Endothelial cell of umbilical vein (primary cell): ENCODE results near the gene NLGN1. TPM values are rescaled to one million over a fixed set of nuclear protein-coding genes. Genes with fewer than 3 reads are reported as not detected.

ENCODE experiments used
- BruUV-seq: library from RNA; stranded (reverse); fragments of 400-500 nt; replicated peaks from 2 replicates; lab custom pipeline; 2021; lab: Mats Ljungman, UMichigan
- CTCF ChIA-PET: fragments of 300-600, 350-600 bp; sonication (Branson Sonifier 250); formaldehyde crosslinking; loops from one replicate; lab custom pipeline; 2021; ENCODE audit warnings: antibody characterized with exemption, inconsistent platforms; lab: Charles Lee
- POLR2A ChIA-PET: fragments of 300-600, 350-600 bp; sonication (Branson Sonifier 250); formaldehyde crosslinking; loops from one replicate; lab custom pipeline; 2021; ENCODE audit warnings: antibody characterized with exemption, inconsistent platforms; lab: Charles Lee
- DNase-seq: peaks from one replicate; pipeline ENCODE4 v3.0.0-alpha.2; 2011; ENCODE audit warnings: low read depth, low spot score
- FAIRE-seq: peaks from 2 replicates; lab custom pipeline; 2011; peaks lifted over from hg19 to GRCh38; lab: Jason Lieb, UNC
- H2AFZ ChIP-seq: 2 replicates; pipeline ENCODE4 v1.6.0; 2012; ENCODE audit warnings: low read depth, low read length, control low read depth, inconsistent platforms
- H3K27ac ChIP-seq: 2 replicates; pipeline ENCODE4 v1.5.1; 2011; ENCODE audit warnings: low read depth, mild to moderate bottlenecking, control low read depth, low read length, moderate library complexity; ENCODE audit not compliant: insufficient read depth
- H3K27me3 ChIP-seq, 2 experiments: 2 replicates each; pipeline versions ENCODE4 v1.6.0 to v1.6.1; 2011; ENCODE audit warnings: low read length in 2 of 2, mixed read lengths in 1 of 2; ENCODE audit not compliant: control insufficient read depth in 2 of 2, insufficient read depth in 2 of 2
- H3K36me3 ChIP-seq, 2 experiments: 2 replicates in 1 of 2; 3 replicates in 1 of 2; pipeline ENCODE4 v1.5.1; 2011; ENCODE audit warnings: low read length in 2 of 2, mild to moderate bottlenecking in 1 of 2, moderate library complexity in 1 of 2; ENCODE audit not compliant: control insufficient read depth in 2 of 2, insufficient read depth in 2 of 2; ENCODE audit errors: extremely low read depth in 1 of 2
- H3K4me1 ChIP-seq: 3 replicates; pipeline ENCODE4 v1.5.1; 2011; ENCODE audit warnings: mild to moderate bottlenecking, low read length; ENCODE audit not compliant: control insufficient read depth, insufficient read depth; ENCODE audit errors: extremely low read depth
- H3K4me2 ChIP-seq: 2 replicates; pipeline ENCODE4 v1.6.1; 2011; ENCODE audit warnings: low read length, control low read depth, mixed read lengths; ENCODE audit not compliant: insufficient read depth
- H3K4me3 ChIP-seq, 3 experiments: fragments of 200-600 bp in 1 of 3; sonication (generic), shearing (Covaris generic) in 1 of 3; replicated peaks in 1 of 3; 2 replicates each; pipeline ENCODE4 v1.5.1; 2011 to 2016; ENCODE audit warnings: control low read depth in 3 of 3, low read length in 3 of 3, mild to moderate bottlenecking in 2 of 3, inconsistent platforms in 1 of 3, low read depth in 1 of 3, moderate library complexity in 1 of 3; ENCODE audit not compliant: insufficient read depth in 1 of 3
- H3K79me2 ChIP-seq: 2 replicates; pipeline ENCODE4 v1.6.0; 2012; ENCODE audit warnings: low read length, inconsistent platforms; ENCODE audit not compliant: control insufficient read depth, insufficient read depth
- H3K9ac ChIP-seq: replicated peaks from 2 replicates; pipeline ENCODE3; 2011; ENCODE audit warnings: low read length, control low read depth; ENCODE audit not compliant: insufficient read depth; ENCODE audit errors: extremely low read depth
- H3K9me1 ChIP-seq: replicated peaks from 3 replicates; pipeline ENCODE4 v1.6.0; 2011; ENCODE audit warnings: mild to moderate bottlenecking, low read length; ENCODE audit not compliant: control insufficient read depth, insufficient read depth; ENCODE audit errors: extremely low read depth
- H3K9me3 ChIP-seq: replicated peaks from 2 replicates; pipeline ENCODE4 v1.5.1; 2012; ENCODE audit warnings: low read length, inconsistent platforms; ENCODE audit not compliant: control insufficient read depth, insufficient read depth
- H4K20me1 ChIP-seq: replicated peaks from 2 replicates; pipeline ENCODE3; 2011; ENCODE audit warnings: mild to moderate bottlenecking, low read length; ENCODE audit not compliant: control insufficient read depth, insufficient read depth; ENCODE audit errors: extremely low read depth
- EZH2 ChIP-seq: IDR thresholded peaks from 2 replicates; pipeline ENCODE4 v1.6.1; 2012; ENCODE audit warnings: borderline replicate concordance, low read depth, mild to moderate bottlenecking, moderate library complexity, low read length, inconsistent platforms; ENCODE audit not compliant: severe bottlenecking
- FOS ChIP-seq: IDR thresholded peaks from 2 replicates; pipeline ENCODE4 v1.6.1; 2011; ENCODE audit warnings: mild to moderate bottlenecking, low read length, moderate library complexity, borderline replicate concordance; ENCODE audit not compliant: insufficient read depth
- GATA2 ChIP-seq: IDR thresholded peaks from 2 replicates; pipeline ENCODE4 v1.7.0; 2011; ENCODE audit warnings: low read depth, mild to moderate bottlenecking, moderate library complexity, mixed read lengths, low read length; ENCODE audit not compliant: insufficient read length, insufficient read depth
- JUN ChIP-seq: IDR thresholded peaks from 2 replicates; pipeline ENCODE4 v1.6.1; 2011; ENCODE audit warnings: borderline replicate concordance, low read depth; ENCODE audit not compliant: insufficient read length, insufficient read depth
- MYC ChIP-seq: IDR thresholded peaks from one replicate; pipeline ENCODE4 v1.6.1; 2011; ENCODE audit warnings: mild to moderate bottlenecking, low read depth, low read length
- POLR2A ChIP-seq: IDR thresholded peaks from 2 replicates; pipeline ENCODE4 v1.6.1; 2012; ENCODE audit warnings: low read depth, mild to moderate bottlenecking, control low read depth, low read length
- POLR2AphosphoS5 ChIP-seq: IDR thresholded peaks from 2 replicates; pipeline ENCODE4 v1.6.1; 2012; ENCODE audit warnings: low read depth, mild to moderate bottlenecking, control low read depth, low read length, moderate library complexity; ENCODE audit not compliant: insufficient read depth
- dilution Hi-C: fragments of 300-500 bp; cut with MboI; formaldehyde crosslinking; loops from one replicate; pipeline ENCODE4 v1.15.0; 2019; ENCODE audit warnings: low sequenced_read_pairs; ENCODE audit not compliant: extremely low pct_ligation_motif_present
- intact Hi-C: fragments of 100-400 bp; cut with micrococcal nuclease; formaldehyde crosslinking; loops from one replicate; pipeline ENCODE4 v1.10.0; 2022
- polyA plus RNA-seq, 4 experiments: library from polyadenylated mRNA; depleted of rRNA in 3 of 4; stranded (reverse) in 3 of 4; unstranded in 1 of 4; fragments of >200 nt; gene quantifications; 2 replicates each; pipeline versions ENCODE4 v1.2.1 to v1.2.3, GENCODE V29; 2011 to 2012; ENCODE audit warnings: missing spikeins in 1 of 4
- total RNA-seq: library from RNA; stranded (reverse); gene quantifications from 2 replicates; pipeline ENCODE4 v1.2.3, GENCODE V29; 2021
- TF ChIP-seq, protein P1 (sequence below), 2 donors: IDR thresholded peaks; 1 replicate in 1 of 2; 2 replicates in 1 of 2; pipeline ENCODE4 v1.5.1; 2011; ENCODE audit warnings: low read length in 2 of 2, mild to moderate bottlenecking in 2 of 2, moderate library complexity in 2 of 2, control low read depth in 1 of 2, inconsistent platforms in 1 of 2, low read depth in 1 of 2; ENCODE audit not compliant: insufficient read depth in 1 of 2; ENCODE audit errors: extremely low read depth in 1 of 2
- TF ChIP-seq, protein P2 (sequence below): IDR thresholded peaks from 2 replicates; pipeline ENCODE4 v1.6.1; 2011; ENCODE audit not compliant: insufficient read depth, insufficient read length

The NLGN1 gene
- total and polyA plus RNA-seq, 2 donors (not counting 3 experiments of a cell fraction or from before 2014, with no cell fraction given): 7.9 to 16.3 TPM

DNA sequence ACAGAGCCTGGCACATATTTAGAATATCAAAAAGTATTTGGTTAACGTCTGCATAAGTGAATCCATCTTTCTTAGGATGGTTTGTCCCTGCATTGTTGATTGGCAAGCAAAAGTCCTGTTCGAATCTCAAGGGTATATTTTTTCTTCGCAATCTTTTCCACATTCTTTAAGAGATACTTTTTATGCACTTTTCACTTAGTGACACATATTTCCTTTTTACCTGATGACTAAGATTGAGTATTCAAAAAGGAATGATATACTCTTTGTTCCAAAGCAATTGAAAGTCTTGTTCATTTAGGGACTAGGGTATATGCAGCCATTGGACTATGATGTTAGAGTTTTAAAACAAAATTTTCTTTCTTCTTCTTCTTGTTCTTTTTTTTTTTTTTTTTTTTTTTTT, 349.9 kb downstream of the NLGN1 start:
- TF ChIP-seq POLR2AphosphoS5 (peak; percentile 47), JUN (peak; percentile 86), FOS (peak; percentile 87)
- TF ChIP-seq, protein P1, sequence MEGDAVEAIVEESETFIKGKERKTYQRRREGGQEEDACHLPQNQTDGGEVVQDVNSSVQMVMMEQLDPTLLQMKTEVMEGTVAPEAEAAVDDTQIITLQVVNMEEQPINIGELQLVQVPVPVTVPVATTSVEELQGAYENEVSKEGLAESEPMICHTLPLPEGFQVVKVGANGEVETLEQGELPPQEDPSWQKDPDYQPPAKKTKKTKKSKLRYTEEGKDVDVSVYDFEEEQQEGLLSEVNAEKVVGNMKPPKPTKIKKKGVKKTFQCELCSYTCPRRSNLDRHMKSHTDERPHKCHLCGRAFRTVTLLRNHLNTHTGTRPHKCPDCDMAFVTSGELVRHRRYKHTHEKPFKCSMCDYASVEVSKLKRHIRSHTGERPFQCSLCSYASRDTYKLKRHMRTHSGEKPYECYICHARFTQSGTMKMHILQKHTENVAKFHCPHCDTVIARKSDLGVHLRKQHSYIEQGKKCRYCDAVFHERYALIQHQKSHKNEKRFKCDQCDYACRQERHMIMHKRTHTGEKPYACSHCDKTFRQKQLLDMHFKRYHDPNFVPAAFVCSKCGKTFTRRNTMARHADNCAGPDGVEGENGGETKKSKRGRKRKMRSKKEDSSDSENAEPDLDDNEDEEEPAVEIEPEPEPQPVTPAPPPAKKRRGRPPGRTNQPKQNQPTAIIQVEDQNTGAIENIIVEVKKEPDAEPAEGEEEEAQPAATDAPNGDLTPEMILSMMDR (IDR thresholded peaks at IDR 0.05; ENCODE audit: extremely low read depth in 1 of 2, insufficient read depth in 1 of 2, low read depth in 1 of 2, low read length in 2 of 2): no peak
- peak overlapping the region; percentile 99 for H3K27ac ChIP-seq
- H3K36me3 ChIP-seq: no peaks in the 10 kb centered on the region
- no TSS peak for BruUV-seq
- no peak overlapping the region for H2AFZ ChIP-seq
- peak; percentile 73 for DNase-seq
- intact Hi-C loops: loop anchor here (1.0 to 10.0 kb wide), 3 partner anchors 8 to 447 kb away; no protein-coding TSS in a partner anchor
- dilution Hi-C loops: no loop called here
- CTCF ChIA-PET: no interaction called here
- no peak for FAIRE-seq
- no peaks in the 10 kb centered on the region for H4K20me1 ChIP-seq
- no peaks in the 10 kb centered on the region for H3K9me3 ChIP-seq
- H3K4me3 ChIP-seq: no peak overlapping the region
- H3K4me2 ChIP-seq: peak overlapping the region; percentile 45
- no peaks in the 10 kb centered on the region for H3K79me2 ChIP-seq
- H3K9ac ChIP-seq: peak overlapping the region; percentile 43
- POLR2A ChIA-PET: no interaction called here
- no peaks in the 10 kb centered on the region for H3K27me3 ChIP-seq
- H3K4me1 ChIP-seq: peaks cover 84% of the 10 kb centered on the region
- H3K9me1 ChIP-seq: no peaks in the 10 kb centered on the region

DNA sequence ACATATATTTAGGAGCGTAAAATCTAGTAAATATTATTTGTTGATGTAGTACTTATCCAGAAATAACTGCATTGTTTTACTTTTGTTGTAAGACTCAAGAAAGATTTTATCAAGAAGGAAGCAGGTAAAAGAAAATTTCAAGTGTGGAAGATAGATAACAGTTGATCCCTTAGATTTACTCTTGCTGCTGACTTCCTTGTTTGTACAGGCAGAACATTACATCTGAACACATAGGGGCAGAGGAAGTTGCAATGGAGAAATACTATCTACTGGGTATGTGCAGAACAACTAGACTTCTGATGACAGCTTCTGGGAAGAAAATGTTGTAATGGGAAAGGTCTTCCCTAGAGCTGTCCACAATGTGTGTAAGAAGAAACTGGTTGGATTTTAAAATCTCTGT, 350.6 kb downstream of the NLGN1 start:
- ChIA-PET CTCF (interaction anchor here (1.0 to 3.0 kb wide), 2 partner anchors 8 to 10 kb away, joined by 4 to 9 read pairs; no protein-coding TSS in a partner anchor), POLR2A (no interaction called here)
- TF ChIP-seq POLR2AphosphoS5 (no peak), POLR2A (no peak), FOS (no peak), EZH2 (no peak), GATA2 (no peak), JUN (no peak), MYC (no peak)
- TF ChIP-seq, protein P2, sequence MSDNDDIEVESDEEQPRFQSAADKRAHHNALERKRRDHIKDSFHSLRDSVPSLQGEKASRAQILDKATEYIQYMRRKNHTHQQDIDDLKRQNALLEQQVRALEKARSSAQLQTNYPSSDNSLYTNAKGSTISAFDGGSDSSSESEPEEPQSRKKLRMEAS: no peak
- TF ChIP-seq, protein P1 (IDR thresholded peaks at IDR 0.05; ENCODE audit: extremely low read depth in 1 of 2, insufficient read depth in 1 of 2, low read depth in 1 of 2, low read length in 2 of 2): no peak
- Histone ChIP-seq H4K20me1 (no peaks in the 10 kb centered on the region), H2AFZ (no peak overlapping the region), H3K4me2 (peak overlapping the region; percentile 45), H3K4me3 (no peak overlapping the region), H3K9me3 (no peaks in the 10 kb centered on the region), H3K4me1 (peaks cover 77% of the 10 kb centered on the region), H3K27me3 (no peaks in the 10 kb centered on the region), H3K9ac (peak overlapping the region; percentile 43), H3K27ac (peak overlapping the region; percentile 99), H3K79me2 (no peaks in the 10 kb centered on the region), H3K36me3 (no peaks in the 10 kb centered on the region), H3K9me1 (no peaks in the 10 kb centered on the region)
- BruUV-seq: TSS peak; percentile 19
- dilution Hi-C loops (no loop called here), intact Hi-C loops (loop anchor here (10.0 kb wide), 1 partner anchor 447 kb away; no protein-coding TSS in a partner anchor)
- FAIRE-seq (peak; percentile 77), DNase-seq (peak; percentile 83)
